Suprapubic skin (tissue), 4 donors: Measurements from ENCODE around the gene NYAP2. TPM values are rescaled to one million over a fixed set of nuclear protein-coding genes. Genes with fewer than 3 reads are reported as not detected.
A peak's percentile ranks its signal among the peaks of the same experiment; 100 is the strongest.

ENCODE experiments used
- DNase-seq, 2 donors: peaks; one replicate each; pipeline ENCODE4 v3.0.0-alpha.2; 2019; ENCODE audit warnings: low spot score in 2 of 2
- H3K27ac ChIP-seq: fragments of 200-600 bp; sonication (generic); one replicate; pipeline ENCODE4 v1.5.1; 2019
- H3K27me3 ChIP-seq: fragments of 200-600 bp; sonication (generic); one replicate; pipeline ENCODE4 v1.5.1; 2019
- H3K36me3 ChIP-seq: fragments of 200-600 bp; sonication (generic); one replicate; pipeline ENCODE4 v1.5.1; 2019
- H3K4me1 ChIP-seq: fragments of 200-600 bp; sonication (generic); one replicate; pipeline ENCODE4 v1.5.1; 2019
- H3K4me3 ChIP-seq: fragments of 200-600 bp; sonication (generic); one replicate; pipeline ENCODE4 v1.5.1; 2019; ENCODE audit warnings: mild to moderate bottlenecking
- H3K9me3 ChIP-seq: fragments of 200-600 bp; sonication (generic); one replicate; pipeline ENCODE4 v1.5.1; 2019
- EP300 ChIP-seq: sonication (generic); formaldehyde crosslinking; IDR thresholded peaks from one replicate; pipeline ENCODE4 v1.6.1; 2017; ENCODE audit warnings: antibody characterized with exemption
- POLR2A ChIP-seq, 2 donors: fragments of 450-650 bp; IDR thresholded peaks; one replicate each; pipeline ENCODE4 v1.6.1; 2017; ENCODE audit warnings: antibody characterized with exemption in 2 of 2, mild to moderate bottlenecking in 2 of 2, moderate library complexity in 2 of 2
- POLR2AphosphoS5 ChIP-seq, 3 donors: sonication (generic); formaldehyde crosslinking; IDR thresholded peaks; one replicate each; pipeline ENCODE4 v1.6.1; 2017; ENCODE audit warnings: antibody characterized with exemption in 3 of 3
- WGBS: methylation state at CpG from one replicate; pipeline ENCODE4 v1.1.5; 2018; 5-methylcytosine and 5-hydroxymethylcytosine counted together
- total RNA-seq, 4 donors: library from RNA; depleted of rRNA; stranded (reverse); fragments of >200 nt; gene quantifications; one replicate each; pipeline ENCODE4 v1.1.0, GENCODE V29; 2016
- TF ChIP-seq, protein P1 (sequence below), 2 donors: fragments of 200-600 bp in 1 of 2; fragments of 450-650 bp in 1 of 2; sonication (generic) in 1 of 2; IDR thresholded peaks; one replicate each; pipeline ENCODE4 v1.5.1; 2016 to 2019; ENCODE audit warnings: antibody characterized with exemption in 2 of 2, mild to moderate bottlenecking in 1 of 2, moderate library complexity in 1 of 2

The NYAP2 gene
- total RNA-seq, 4 donors from 2014 or later: 0.11 TPM; not detected in 3

DNA sequence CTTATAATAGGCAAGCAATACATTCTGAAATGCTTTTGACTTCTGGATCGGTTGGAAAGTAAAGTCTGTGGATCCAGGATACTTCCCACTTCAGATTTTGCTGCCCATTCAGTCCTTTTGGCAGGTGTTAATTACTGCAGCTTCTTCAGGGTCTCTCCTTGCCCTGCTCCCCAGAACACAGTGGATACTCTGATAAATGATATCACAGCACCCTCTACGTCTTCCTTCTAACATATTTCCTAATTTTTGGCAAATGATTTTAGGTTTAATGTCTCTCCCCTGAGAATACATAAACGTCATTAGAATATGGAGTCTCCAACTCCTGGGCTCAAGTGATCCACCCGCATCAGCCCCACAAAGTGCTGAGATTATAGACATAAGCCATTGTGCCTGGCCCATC, 249.8 kb downstream of the NYAP2 start:
- 61% methylated on average over 4 of the region's 4 CpGs for WGBS
- no peaks in the 10 kb centered on the region for H3K36me3 ChIP-seq
- no peak for DNase-seq
- H3K4me3 ChIP-seq: no peak overlapping the region
- peaks cover 3% of the 10 kb centered on the region for H3K27me3 ChIP-seq
- no peaks in the 10 kb centered on the region for H3K9me3 ChIP-seq
- no peak overlapping the region for H3K27ac ChIP-seq
- TF ChIP-seq POLR2AphosphoS5 (IDR thresholded peaks at IDR 0.05) (no peak), EP300 (no peak)
- H3K4me1 ChIP-seq: no peaks in the 10 kb centered on the region

DNA sequence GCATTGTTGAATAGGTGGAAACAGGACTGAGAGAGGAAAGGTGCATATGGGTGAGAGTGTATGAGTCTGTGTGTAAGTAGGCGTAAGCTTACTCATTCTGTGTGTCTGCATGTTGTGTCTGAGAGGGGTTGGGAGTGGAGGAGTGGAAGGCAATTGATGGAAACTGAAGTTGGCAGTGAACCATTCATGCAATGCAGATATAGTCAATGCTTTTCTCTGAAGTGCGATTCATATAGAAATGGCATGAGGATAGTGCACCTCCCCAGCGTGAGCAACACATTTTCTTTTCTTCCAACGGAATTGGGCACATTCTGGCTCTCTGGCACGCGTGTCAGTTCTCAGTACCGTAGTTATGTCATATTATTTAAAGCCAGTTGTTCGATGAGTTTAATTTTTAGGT, 250.5 kb downstream of the NYAP2 start:
- H3K4me1 ChIP-seq: no peaks in the 10 kb centered on the region
- no peak overlapping the region for H3K27ac ChIP-seq
- no peak overlapping the region for H3K4me3 ChIP-seq
- 93% methylated on average over 8 of the region's 8 CpGs for WGBS
- no peaks in the 10 kb centered on the region for H3K9me3 ChIP-seq
- no peak for DNase-seq
- TF ChIP-seq POLR2AphosphoS5 (IDR thresholded peaks at IDR 0.05): no peak
- no peak for TF ChIP-seq POLR2A (IDR thresholded peaks at IDR 0.05)
- TF ChIP-seq EP300: no peak
- TF ChIP-seq, protein P1, sequence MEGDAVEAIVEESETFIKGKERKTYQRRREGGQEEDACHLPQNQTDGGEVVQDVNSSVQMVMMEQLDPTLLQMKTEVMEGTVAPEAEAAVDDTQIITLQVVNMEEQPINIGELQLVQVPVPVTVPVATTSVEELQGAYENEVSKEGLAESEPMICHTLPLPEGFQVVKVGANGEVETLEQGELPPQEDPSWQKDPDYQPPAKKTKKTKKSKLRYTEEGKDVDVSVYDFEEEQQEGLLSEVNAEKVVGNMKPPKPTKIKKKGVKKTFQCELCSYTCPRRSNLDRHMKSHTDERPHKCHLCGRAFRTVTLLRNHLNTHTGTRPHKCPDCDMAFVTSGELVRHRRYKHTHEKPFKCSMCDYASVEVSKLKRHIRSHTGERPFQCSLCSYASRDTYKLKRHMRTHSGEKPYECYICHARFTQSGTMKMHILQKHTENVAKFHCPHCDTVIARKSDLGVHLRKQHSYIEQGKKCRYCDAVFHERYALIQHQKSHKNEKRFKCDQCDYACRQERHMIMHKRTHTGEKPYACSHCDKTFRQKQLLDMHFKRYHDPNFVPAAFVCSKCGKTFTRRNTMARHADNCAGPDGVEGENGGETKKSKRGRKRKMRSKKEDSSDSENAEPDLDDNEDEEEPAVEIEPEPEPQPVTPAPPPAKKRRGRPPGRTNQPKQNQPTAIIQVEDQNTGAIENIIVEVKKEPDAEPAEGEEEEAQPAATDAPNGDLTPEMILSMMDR (IDR thresholded peaks at IDR 0.05): no peak
- no peaks in the 10 kb centered on the region for H3K36me3 ChIP-seq
- H3K27me3 ChIP-seq: peaks cover 3% of the 10 kb centered on the region

DNA sequence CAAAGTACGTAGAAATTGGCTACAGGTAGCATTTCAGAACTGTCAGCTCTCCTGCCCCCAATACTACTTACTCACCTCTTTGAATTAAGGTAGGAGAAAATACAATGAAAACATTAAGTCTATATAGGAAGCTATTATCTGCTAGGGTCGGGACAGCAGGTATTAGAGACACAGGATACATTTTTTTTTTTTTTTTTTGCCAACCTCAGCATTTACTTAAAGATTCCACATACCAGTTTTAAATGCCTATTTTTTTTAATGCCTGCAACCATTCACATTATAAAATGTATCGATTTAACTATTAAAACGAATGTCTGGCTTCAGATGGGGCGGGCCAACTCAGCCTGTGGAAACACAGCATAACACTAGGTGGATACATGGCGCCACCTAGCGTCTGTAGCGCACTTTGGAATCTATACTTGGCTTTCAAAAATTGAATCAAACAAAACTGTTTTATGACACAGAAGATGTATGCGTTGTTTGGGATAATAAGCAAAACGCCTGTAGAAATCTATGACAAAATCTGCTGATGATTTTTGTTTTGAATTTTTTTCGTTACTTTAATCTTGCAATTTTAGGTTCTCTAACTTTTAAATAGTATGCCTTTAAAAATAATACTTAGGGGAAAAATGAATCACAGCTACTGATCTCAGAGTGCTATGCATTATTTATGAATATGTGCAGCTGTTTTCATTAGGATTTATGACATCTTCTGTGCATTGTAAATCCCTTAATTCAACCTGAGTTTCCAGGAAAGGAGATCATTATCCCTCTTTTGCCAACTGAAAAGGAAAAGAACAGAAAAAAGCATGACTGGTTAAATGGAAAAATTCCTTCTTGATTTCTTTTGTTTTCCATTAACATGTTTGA, 261.0 kb downstream of the NYAP2 start:
- H3K4me3 ChIP-seq: no peak overlapping the region
- no peaks in the 10 kb centered on the region for H3K9me3 ChIP-seq
- no peak overlapping the region for H3K27ac ChIP-seq
- no peaks in the 10 kb centered on the region for H3K27me3 ChIP-seq
- peak; percentile 75 to 84 for DNase-seq
- no peak for TF ChIP-seq POLR2A (IDR thresholded peaks at IDR 0.05)
- TF ChIP-seq, protein P1 (IDR thresholded peaks at IDR 0.05): peak; percentile 48 to 72
- H3K36me3 ChIP-seq: no peaks in the 10 kb centered on the region
- no peaks in the 10 kb centered on the region for H3K4me1 ChIP-seq
- WGBS: 15% methylated on average over 11 of the region's 11 CpGs

DNA sequence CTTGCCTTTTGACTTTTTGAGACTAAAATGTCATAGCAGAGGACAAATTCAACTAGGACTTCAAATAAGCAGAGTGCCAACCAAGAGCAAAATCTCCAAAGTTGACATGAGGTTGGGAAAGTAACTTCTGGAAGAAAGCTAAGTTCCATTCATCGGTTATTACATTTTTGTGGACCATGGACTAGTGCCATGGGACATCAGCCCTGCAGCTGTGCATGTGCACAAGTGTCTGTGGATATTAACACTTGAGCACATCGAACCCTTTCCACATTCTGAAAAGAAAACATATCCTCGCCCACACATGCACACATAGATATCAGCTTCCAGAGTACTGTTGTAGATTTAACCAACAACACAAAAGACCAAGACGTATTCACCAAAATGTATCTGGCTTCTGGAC, 262.6 kb downstream of the NYAP2 start:
- Histone ChIP-seq H3K4me1 (no peaks in the 10 kb centered on the region), H3K27ac (no peak overlapping the region), H3K36me3 (no peaks in the 10 kb centered on the region), H3K4me3 (no peak overlapping the region), H3K27me3 (no peaks in the 10 kb centered on the region), H3K9me3 (no peaks in the 10 kb centered on the region)
- TF ChIP-seq, protein P1 (IDR thresholded peaks at IDR 0.05): no peak
- TF ChIP-seq POLR2A (IDR thresholded peaks at IDR 0.05) (no peak), POLR2AphosphoS5 (IDR thresholded peaks at IDR 0.05) (no peak), EP300 (no peak)
- no peak for DNase-seq
- 69% methylated on average over 4 of the region's 4 CpGs for WGBS

DNA sequence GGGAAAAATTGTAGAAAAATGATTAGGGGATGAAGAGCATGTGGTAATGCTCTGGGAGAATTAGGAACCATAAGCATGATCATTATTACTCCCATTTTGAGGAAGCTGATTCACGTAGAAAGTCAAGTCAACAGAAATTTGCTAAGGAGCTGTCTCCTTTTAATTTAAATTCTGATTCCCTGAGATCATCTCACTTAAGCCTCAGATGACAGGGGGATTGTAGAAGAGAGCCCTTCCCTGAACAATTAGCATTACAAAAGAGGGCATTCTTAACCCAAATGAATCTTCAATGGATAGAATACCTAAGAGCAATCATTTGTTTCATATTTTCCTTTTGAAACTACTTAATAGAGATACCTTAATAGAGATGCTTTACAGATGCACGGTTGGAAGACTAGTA, 267.9 kb downstream of the NYAP2 start:
- TF ChIP-seq POLR2AphosphoS5 (IDR thresholded peaks at IDR 0.05): no peak
- TF ChIP-seq EP300: no peak
- no peak for DNase-seq
- Histone ChIP-seq H3K27ac (no peak overlapping the region), H3K4me3 (no peak overlapping the region), H3K27me3 (no peaks in the 10 kb centered on the region), H3K36me3 (no peaks in the 10 kb centered on the region), H3K9me3 (no peaks in the 10 kb centered on the region), H3K4me1 (no peaks in the 10 kb centered on the region)
- 85% methylated on average over 2 of the region's 2 CpGs for WGBS

DNA sequence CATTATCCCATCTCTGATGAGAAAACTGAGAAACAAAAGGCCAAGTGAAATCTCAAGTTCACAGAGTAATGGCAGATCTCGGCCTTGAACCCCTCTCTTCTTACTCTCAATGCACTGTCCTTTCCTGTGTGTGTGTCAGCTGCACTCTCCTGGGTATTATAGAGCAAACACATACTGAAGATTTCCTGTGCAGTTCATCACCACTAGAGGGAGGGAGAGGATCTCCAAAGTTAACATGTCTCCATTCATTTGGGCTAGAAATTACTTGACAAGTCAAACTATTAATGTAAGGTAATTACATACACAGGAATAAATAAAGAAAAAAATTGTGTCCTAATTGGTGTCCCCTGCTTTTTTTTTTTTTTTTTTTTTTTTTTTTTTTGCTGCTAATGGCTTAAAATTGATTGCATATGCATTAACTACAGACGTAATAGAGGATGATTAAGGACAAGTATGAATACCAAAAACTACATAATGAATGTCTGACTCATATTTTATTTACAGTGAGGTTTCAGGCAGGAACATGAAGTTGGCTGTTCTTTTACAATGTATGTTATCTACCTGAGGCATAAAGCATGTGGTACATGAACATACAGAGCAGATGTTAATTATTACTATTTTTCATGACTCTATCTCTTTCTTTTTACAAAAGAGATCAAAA, 269.2 kb downstream of the NYAP2 start:
- 30% methylated on average over 2 of the region's 2 CpGs for WGBS
- H3K4me3 ChIP-seq: no peak overlapping the region
- H3K27me3 ChIP-seq: no peaks in the 10 kb centered on the region
- no peak overlapping the region for H3K27ac ChIP-seq
- no peaks in the 10 kb centered on the region for H3K36me3 ChIP-seq
- DNase-seq: no peak
- H3K4me1 ChIP-seq: no peaks in the 10 kb centered on the region
- TF ChIP-seq EP300 (no peak), POLR2A (IDR thresholded peaks at IDR 0.05) (no peak)
- TF ChIP-seq, protein P1 (IDR thresholded peaks at IDR 0.05): peak; percentile 60 to 71
- H3K9me3 ChIP-seq: no peaks in the 10 kb centered on the region
